GM23338 (cell line): Measurements from ENCODE around the gene KRT12. TPM values are rescaled to one million over a fixed set of nuclear protein-coding genes. Genes with fewer than 3 reads are reported as not detected.

Source experiments
- ATAC-seq: fragments of 200-7000 bp; cut with Tn5 transposase; 3 replicates; pipeline ENCODE4 v1.9.1; 2020
- DNase-seq: peaks from one replicate; pipeline ENCODE4 v3.0.0-alpha.2; 2015; ENCODE audit warnings: low spot score
- H2AFZ ChIP-seq: fragments of 200-600 bp; sonication (generic); 2 replicates; pipeline ENCODE4 v1.8.0; 2016; ENCODE audit warnings: antibody characterized with exemption, mild to moderate bottlenecking, moderate library complexity
- H3F3A ChIP-seq: fragments of 200-600 bp; sonication (generic); replicated peaks from 2 replicates; pipeline ENCODE4 v1.8.0; 2017; ENCODE audit warnings: antibody characterized with exemption, mixed run types, low read depth
- H3K27ac ChIP-seq: fragments of 200-600 bp; sonication (generic); 2 replicates; pipeline ENCODE4 v1.6.1; 2016; ENCODE audit warnings: low read depth
- H3K27me3 ChIP-seq: fragments of 200-600 bp; sonication (generic); 2 replicates; pipeline ENCODE4 v1.8.0; 2016; ENCODE audit warnings: mild to moderate bottlenecking, mixed run types, moderate library complexity; ENCODE audit not compliant: insufficient read depth
- H3K36me3 ChIP-seq: fragments of 200-600 bp; sonication (generic); 2 replicates; pipeline ENCODE4 v1.8.0; 2016; ENCODE audit warnings: mild to moderate bottlenecking; ENCODE audit not compliant: insufficient read depth
- H3K4me1 ChIP-seq: fragments of 200-600 bp; sonication (generic); 2 replicates; pipeline ENCODE4 v1.8.0; 2016; ENCODE audit warnings: mild to moderate bottlenecking, moderate library complexity; ENCODE audit not compliant: insufficient read depth
- H3K4me2 ChIP-seq: fragments of 200-600 bp; sonication (generic); 2 replicates; pipeline ENCODE4 v1.7.1; 2017; ENCODE audit warnings: mixed run types
- H3K4me3 ChIP-seq: fragments of 200-600 bp; sonication (generic); 2 replicates; pipeline ENCODE4 v1.6.1; 2016; ENCODE audit warnings: mixed run types
- H3K79me2 ChIP-seq: fragments of 200-600 bp; sonication (generic); replicated peaks from 2 replicates; pipeline ENCODE4 v1.8.0; 2017; ENCODE audit warnings: mild to moderate bottlenecking; ENCODE audit not compliant: insufficient read depth
- H3K9me2 ChIP-seq: fragments of 200-600 bp; sonication (generic); 2 replicates; pipeline ENCODE4 v1.8.0; 2017; ENCODE audit not compliant: insufficient read depth
- H4K20me1 ChIP-seq: fragments of 200-600 bp; sonication (generic); replicated peaks from 2 replicates; pipeline ENCODE4 v1.8.0; 2017; ENCODE audit warnings: mild to moderate bottlenecking; ENCODE audit not compliant: insufficient read depth
- H3K27ac Mint-ChIP-seq: 2 replicates; pipeline ENCODE4 v1.8.0; 2020; ENCODE audit warnings: inconsistent platforms, mild to moderate bottlenecking, moderate library complexity, mixed read lengths
- H3K27me3 Mint-ChIP-seq: 3 replicates; pipeline ENCODE4 v1.8.0; 2022; ENCODE audit warnings: low read depth, mild to moderate bottlenecking, moderate library complexity, mixed read lengths, inconsistent platforms; ENCODE audit not compliant: insufficient read depth, poor library complexity
- H3K36me3 Mint-ChIP-seq: 3 replicates; pipeline ENCODE4 v1.8.0; 2021; ENCODE audit warnings: low read depth, mild to moderate bottlenecking, inconsistent platforms, moderate library complexity, mixed read lengths
- H3K4me1 Mint-ChIP-seq: 3 replicates; pipeline ENCODE4 v1.8.0; 2020; ENCODE audit warnings: mild to moderate bottlenecking, inconsistent platforms, mixed read lengths
- H3K4me3 Mint-ChIP-seq: 3 replicates; pipeline ENCODE4 v1.8.0; 2021; ENCODE audit warnings: moderate library complexity, mild to moderate bottlenecking, inconsistent platforms, mixed read lengths
- H3K9me3 Mint-ChIP-seq: 3 replicates; pipeline ENCODE4 v1.8.0; 2020; ENCODE audit warnings: moderate library complexity, mild to moderate bottlenecking, inconsistent platforms, mixed read lengths
- CREB1 ChIP-seq: fragments of 250-450 bp; sonication (Bioruptor Pico); IDR thresholded peaks from 2 replicates; pipeline ENCODE4 v1.5.0; 2020; ENCODE audit warnings: low read depth, mild to moderate bottlenecking, moderate library complexity
- EZH2 ChIP-seq: fragments of 200-600 bp; sonication (generic); IDR thresholded peaks from one replicate; pipeline ENCODE4 v1.8.0; 2017; ENCODE audit warnings: antibody characterized with exemption, mild to moderate bottlenecking, low read depth; ENCODE audit not compliant: unreplicated experiment
- EZH2phosphoT487 ChIP-seq: fragments of 200-600 bp; sonication (generic); IDR thresholded peaks from one replicate; pipeline ENCODE4 v1.8.1; 2018; ENCODE audit warnings: antibody characterized with exemption; ENCODE audit not compliant: unreplicated experiment
- JUNB ChIP-seq: IDR thresholded peaks from one replicate; pipeline ENCODE4 v1.6.1; 2016; ENCODE audit warnings: antibody characterized with exemption; ENCODE audit not compliant: unreplicated experiment
- ZNF331 ChIP-seq: fragments of 250-450 bp; sonication (Bioruptor Pico); IDR thresholded peaks from 2 replicates; pipeline ENCODE4 v1.5.0; 2020; ENCODE audit warnings: low read depth, mild to moderate bottlenecking, moderate library complexity
- polyA plus RNA-seq: library from polyadenylated mRNA; unstranded; fragments of >200 nt; fragmentation: Nextera tagmentation; extraction: Ambion mirVana; gene quantifications from 2 replicates; pipeline ENCODE4 v1.2.1, GENCODE V29; 2016
- total RNA-seq: library from RNA; depleted of rRNA; stranded (reverse); fragments of >200 nt; shearing (Covaris generic); gene quantifications from 2 replicates; pipeline ENCODE4 v1.2.3, GENCODE V29; 2014
- TF ChIP-seq, protein P1 (sequence below): IDR thresholded peaks from 2 replicates; pipeline ENCODE4 v1.6.1; 2016; ENCODE audit warnings: antibody characterized with exemption
- TF ChIP-seq, protein P2 (sequence below): fragments of 250-450 bp; sonication (Bioruptor Pico); IDR thresholded peaks from 2 replicates; pipeline ENCODE4 v1.5.0; 2020; ENCODE audit warnings: mild to moderate bottlenecking, moderate library complexity
- TF ChIP-seq, protein P3 (sequence below): IDR thresholded peaks from one replicate; pipeline ENCODE4 v1.6.1; 2018; ENCODE audit warnings: antibody characterized with exemption; ENCODE audit not compliant: unreplicated experiment

KRT12 gene
- total and polyA plus RNA-seq, 2 experiments from 2014 or later = not detected

DNA sequence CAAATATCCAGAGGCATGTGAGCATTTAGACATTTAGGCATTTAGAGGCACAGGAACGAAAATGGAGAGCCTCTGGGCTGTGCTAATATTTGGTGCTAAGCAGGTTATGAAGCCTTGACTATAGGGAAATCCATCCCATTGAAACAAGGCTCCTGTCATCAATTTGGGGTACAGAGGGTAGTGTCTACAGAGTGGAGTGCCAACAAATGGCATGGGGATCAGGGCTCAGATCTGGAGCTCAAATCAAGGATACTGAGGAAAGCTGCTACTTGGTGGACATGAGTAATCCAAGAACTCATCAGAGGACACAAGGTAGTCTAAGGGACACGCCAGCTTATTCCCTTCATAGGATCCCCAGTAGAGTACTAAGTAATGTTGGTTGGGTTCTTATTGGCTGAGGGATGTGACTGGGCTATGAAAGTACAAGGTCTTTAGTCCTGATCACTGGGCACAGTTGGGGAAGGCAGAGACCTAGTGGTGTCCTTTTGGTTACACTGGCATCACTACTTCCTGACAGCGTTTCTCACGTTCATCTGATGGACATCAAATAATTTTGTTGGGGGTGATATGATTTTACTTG, 49.8 kb downstream of the KRT12 start (continued):
- TF ChIP-seq, protein P1, sequence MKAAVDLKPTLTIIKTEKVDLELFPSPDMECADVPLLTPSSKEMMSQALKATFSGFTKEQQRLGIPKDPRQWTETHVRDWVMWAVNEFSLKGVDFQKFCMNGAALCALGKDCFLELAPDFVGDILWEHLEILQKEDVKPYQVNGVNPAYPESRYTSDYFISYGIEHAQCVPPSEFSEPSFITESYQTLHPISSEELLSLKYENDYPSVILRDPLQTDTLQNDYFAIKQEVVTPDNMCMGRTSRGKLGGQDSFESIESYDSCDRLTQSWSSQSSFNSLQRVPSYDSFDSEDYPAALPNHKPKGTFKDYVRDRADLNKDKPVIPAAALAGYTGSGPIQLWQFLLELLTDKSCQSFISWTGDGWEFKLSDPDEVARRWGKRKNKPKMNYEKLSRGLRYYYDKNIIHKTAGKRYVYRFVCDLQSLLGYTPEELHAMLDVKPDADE = no peak
- TF ChIP-seq JUNB (no peak), EZH2phosphoT487 (no peak), EZH2 (no peak)
- TF ChIP-seq, protein P2, sequence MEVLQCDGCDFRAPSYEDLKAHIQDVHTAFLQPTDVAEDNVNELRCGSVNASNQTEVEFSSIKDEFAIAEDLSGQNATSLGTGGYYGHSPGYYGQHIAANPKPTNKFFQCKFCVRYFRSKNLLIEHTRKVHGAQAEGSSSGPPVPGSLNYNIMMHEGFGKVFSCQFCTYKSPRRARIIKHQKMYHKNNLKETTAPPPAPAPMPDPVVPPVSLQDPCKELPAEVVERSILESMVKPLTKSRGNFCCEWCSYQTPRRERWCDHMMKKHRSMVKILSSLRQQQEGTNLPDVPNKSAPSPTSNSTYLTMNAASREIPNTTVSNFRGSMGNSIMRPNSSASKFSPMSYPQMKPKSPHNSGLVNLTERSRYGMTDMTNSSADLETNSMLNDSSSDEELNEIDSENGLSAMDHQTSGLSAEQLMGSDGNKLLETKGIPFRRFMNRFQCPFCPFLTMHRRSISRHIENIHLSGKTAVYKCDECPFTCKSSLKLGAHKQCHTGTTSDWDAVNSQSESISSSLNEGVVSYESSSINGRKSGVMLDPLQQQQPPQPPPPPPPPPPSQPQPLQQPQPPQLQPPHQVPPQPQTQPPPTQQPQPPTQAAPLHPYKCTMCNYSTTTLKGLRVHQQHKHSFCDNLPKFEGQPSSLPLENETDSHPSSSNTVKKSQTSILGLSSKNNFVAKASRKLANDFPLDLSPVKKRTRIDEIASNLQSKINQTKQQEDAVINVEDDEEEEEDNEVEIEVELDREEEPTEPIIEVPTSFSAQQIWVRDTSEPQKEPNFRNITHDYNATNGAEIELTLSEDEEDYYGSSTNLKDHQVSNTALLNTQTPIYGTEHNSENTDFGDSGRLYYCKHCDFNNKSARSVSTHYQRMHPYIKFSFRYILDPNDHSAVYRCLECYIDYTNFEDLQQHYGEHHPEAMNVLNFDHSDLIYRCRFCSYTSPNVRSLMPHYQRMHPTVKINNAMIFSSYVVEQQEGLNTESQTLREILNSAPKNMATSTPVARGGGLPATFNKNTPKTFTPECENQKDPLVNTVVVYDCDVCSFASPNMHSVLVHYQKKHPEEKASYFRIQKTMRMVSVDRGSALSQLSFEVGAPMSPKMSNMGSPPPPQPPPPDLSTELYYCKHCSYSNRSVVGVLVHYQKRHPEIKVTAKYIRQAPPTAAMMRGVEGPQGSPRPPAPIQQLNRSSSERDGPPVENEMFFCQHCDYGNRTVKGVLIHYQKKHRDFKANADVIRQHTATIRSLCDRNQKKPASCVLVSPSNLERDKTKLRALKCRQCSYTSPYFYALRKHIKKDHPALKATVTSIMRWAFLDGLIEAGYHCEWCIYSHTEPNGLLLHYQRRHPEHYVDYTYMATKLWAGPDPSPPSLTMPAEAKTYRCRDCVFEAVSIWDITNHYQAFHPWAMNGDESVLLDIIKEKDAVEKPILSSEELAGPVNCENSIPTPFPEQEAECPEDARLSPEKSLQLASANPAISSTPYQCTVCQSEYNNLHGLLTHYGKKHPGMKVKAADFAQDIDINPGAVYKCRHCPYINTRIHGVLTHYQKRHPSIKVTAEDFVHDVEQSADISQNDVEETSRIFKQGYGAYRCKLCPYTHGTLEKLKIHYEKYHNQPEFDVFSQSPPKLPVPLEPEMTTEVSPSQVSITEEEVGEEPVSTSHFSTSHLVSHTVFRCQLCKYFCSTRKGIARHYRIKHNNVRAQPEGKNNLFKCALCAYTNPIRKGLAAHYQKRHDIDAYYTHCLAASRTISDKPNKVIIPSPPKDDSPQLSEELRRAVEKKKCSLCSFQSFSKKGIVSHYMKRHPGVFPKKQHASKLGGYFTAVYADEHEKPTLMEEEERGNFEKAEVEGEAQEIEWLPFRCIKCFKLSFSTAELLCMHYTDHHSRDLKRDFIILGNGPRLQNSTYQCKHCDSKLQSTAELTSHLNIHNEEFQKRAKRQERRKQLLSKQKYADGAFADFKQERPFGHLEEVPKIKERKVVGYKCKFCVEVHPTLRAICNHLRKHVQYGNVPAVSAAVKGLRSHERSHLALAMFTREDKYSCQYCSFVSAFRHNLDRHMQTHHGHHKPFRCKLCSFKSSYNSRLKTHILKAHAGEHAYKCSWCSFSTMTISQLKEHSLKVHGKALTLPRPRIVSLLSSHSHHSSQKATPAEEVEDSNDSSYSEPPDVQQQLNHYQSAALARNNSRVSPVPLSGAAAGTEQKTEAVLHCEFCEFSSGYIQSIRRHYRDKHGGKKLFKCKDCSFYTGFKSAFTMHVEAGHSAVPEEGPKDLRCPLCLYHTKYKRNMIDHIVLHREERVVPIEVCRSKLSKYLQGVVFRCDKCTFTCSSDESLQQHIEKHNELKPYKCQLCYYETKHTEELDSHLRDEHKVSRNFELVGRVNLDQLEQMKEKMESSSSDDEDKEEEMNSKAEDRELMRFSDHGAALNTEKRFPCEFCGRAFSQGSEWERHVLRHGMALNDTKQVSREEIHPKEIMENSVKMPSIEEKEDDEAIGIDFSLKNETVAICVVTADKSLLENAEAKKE (CRISPR knock-in tag) = no peak

DNA sequence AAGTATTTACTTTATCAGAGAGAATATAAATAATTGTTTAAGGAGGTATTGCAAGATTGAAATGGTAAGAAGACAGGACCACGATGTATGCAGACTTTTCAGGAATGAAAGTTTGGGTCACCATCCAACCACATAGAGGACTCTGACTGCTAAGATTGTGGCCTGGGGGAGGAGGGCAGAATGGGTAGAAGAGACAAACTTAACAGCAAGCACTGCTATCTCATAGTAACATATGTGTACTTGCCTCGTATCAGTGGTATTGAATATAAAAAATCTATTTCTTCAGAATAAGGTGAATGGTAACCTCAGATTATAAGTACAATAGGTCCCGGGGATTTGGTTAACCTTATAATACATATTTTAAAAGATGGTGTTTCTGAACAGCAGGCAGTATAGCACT, 50.5 kb downstream of the KRT12 start:
- no peak for ATAC-seq
- Histone ChIP-seq H3K27me3 (peaks cover 11% of the 10 kb centered on the region; the same call in 1 of the 2 replicates), H3K4me1 (peaks cover 10% of the 10 kb centered on the region; the same call in 1 of the 2 replicates), H3F3A (peaks cover 6% of the 10 kb centered on the region; the same call in 1 of the 2 replicates), H2AFZ (no peak overlapping the region), H4K20me1 (no peaks in the 10 kb centered on the region), H3K27ac (no peak overlapping the region), H3K4me3 (no peak overlapping the region), H3K4me2 (no peak overlapping the region), H3K9me2 (peaks cover 2% of the 10 kb centered on the region; the same call in 1 of the 2 replicates), H3K79me2 (no peaks in the 10 kb centered on the region), H3K36me3 (peaks cover 5% of the 10 kb centered on the region; the same call in 1 of the 2 replicates)
- Mint-ChIP-seq H3K9me3 (no peaks in the 10 kb centered on the region; the same call in 2 of the 3 replicates), H3K27ac (no peak overlapping the region), H3K36me3 (peaks cover 8% of the 10 kb centered on the region; the same call in 2 of the 3 replicates), H3K4me1 (0 out of 3 replicates have a peak, but pooled peaks cover 2% of the 10 kb centered on the region), H3K4me3 (no peak overlapping the region), H3K27me3 (peaks cover 3% of the 10 kb centered on the region)
- no peak for DNase-seq
- TF ChIP-seq CREB1 (CRISPR knock-in tag) = no peak
- TF ChIP-seq, protein P1 = no peak
- TF ChIP-seq, protein P3, sequence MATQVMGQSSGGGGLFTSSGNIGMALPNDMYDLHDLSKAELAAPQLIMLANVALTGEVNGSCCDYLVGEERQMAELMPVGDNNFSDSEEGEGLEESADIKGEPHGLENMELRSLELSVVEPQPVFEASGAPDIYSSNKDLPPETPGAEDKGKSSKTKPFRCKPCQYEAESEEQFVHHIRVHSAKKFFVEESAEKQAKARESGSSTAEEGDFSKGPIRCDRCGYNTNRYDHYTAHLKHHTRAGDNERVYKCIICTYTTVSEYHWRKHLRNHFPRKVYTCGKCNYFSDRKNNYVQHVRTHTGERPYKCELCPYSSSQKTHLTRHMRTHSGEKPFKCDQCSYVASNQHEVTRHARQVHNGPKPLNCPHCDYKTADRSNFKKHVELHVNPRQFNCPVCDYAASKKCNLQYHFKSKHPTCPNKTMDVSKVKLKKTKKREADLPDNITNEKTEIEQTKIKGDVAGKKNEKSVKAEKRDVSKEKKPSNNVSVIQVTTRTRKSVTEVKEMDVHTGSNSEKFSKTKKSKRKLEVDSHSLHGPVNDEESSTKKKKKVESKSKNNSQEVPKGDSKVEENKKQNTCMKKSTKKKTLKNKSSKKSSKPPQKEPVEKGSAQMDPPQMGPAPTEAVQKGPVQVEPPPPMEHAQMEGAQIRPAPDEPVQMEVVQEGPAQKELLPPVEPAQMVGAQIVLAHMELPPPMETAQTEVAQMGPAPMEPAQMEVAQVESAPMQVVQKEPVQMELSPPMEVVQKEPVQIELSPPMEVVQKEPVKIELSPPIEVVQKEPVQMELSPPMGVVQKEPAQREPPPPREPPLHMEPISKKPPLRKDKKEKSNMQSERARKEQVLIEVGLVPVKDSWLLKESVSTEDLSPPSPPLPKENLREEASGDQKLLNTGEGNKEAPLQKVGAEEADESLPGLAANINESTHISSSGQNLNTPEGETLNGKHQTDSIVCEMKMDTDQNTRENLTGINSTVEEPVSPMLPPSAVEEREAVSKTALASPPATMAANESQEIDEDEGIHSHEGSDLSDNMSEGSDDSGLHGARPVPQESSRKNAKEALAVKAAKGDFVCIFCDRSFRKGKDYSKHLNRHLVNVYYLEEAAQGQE = no peak
- TF ChIP-seq ZNF331 = no peak
